ENCODE measurements around the gene PSD4.

- TF ChIP-seq CTCF (IDR thresholded peaks at IDR 0.05 in 8 of 11, conservative IDR thresholded peaks at IDR 0.05 in 3 of 11) (no peak), POLR2A (IDR thresholded peaks at IDR 0.05) (no peak), POLR2AphosphoS5 (IDR thresholded peaks at IDR 0.05) (no peak)
Measured at GRCh38 chr2:113207021-113207420, 33.2 kb downstream of the PSD4 start.
